GM12874 (cell line): Measurements from ENCODE around the gene TTC28.

Source experiments
- CTCF ChIP-seq: IDR thresholded peaks from 2 replicates; pipeline ENCODE4 v1.5.1; 2011; ENCODE audit warnings: low read depth, mild to moderate bottlenecking, control low read depth, low read length, moderate library complexity; ENCODE audit not compliant: insufficient read depth

The TTC28 gene

DNA sequence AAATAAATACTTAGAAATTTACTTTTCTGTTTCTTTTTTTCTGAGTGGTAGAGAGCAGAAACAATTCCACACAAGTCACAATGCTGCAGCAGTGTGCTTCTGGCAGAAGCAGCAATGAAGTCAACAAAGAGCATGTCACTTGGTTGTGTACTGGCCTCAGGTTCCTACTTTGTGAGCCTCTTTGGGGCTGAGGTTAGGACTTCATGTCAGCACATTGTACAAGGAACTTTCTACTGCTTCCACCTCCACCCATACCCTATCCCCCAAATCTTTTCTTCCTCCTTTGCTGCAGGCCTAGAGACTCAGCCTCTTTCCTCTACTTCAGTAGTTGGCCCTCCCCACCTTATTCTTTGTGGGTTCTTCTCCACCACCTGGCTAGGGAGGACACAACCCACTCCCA lies 507.9 kb downstream of the TTC28 start:
- TF ChIP-seq CTCF: no peak

DNA sequence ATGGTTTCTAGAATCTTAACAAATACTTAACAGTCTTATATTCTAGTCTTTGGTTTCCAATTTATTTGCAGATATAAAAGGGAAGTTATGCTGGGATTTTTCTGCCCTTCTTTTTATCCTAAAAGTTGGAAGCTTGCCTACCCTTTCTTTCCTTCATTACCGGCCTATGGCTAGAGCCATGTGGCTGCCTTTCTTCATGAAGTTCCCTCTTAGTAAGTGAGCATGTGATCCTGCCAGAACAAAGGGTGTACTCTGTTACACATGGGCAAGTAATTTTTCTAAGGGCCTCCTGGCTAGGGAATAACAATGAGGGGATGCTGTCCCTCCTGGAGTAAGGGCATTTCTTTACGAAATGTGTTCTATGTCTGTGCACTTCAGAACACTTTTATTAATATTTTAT lies 508.5 kb downstream of the TTC28 start:
- TF ChIP-seq CTCF: no peak

GRCh38 chr22:28155808-28156207 lies 523.8 kb downstream of the TTC28 start:
- TF ChIP-seq CTCF: no peak

GRCh38 chr22:28154861-28155260 lies 524.8 kb downstream of the TTC28 start:
- no peak for TF ChIP-seq CTCF

DNA sequence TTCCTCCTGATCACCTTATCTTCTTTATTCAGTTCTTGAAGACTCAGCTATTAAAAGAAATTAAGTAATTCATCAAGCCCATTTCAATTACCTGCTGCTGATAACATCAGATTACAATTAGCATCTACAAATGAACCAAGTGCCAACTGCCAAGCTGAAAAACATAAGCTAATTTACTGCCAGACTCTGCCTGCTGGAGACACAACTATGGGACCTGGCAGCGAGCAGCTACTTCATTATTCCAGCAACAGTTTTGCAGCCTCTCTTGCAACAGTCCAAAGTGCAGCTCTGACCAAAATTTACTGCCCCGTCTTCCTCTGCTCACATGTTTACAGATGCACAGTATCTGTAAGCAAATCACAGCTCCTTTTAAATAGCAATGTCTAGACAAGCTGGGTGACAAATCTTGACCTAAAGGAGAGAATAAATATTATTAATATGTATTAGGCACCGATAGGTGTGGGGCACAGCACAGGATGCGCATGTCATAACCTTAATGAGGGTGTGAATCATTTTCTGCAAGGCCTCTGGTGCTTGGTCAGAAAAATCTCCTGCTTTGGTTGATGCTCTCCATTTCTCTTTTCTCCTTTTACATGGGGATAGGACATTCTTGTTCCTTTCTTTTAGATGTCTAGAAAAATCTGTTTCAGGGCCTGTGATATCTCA lies 528.4 kb downstream of the TTC28 start:
- TF ChIP-seq CTCF: no peak

GRCh38 chr22:28148816-28149465 lies 530.7 kb downstream of the TTC28 start:
- no peak for TF ChIP-seq CTCF

- no peak for TF ChIP-seq CTCF
Observed at GRCh38 chr22:28147401-28147800, 532.2 kb downstream of the TTC28 start.
